CD4-positive, alpha-beta T cell treated with Interferon alpha-2 for 1 hour (primary cell): Measurements from ENCODE around the gene CASR.

Source experiments
- DNase-seq, 2 donors: peaks; one replicate each; pipeline ENCODE4 v3.0.0-alpha.2; 2020 to 2022

CASR gene

DNA sequence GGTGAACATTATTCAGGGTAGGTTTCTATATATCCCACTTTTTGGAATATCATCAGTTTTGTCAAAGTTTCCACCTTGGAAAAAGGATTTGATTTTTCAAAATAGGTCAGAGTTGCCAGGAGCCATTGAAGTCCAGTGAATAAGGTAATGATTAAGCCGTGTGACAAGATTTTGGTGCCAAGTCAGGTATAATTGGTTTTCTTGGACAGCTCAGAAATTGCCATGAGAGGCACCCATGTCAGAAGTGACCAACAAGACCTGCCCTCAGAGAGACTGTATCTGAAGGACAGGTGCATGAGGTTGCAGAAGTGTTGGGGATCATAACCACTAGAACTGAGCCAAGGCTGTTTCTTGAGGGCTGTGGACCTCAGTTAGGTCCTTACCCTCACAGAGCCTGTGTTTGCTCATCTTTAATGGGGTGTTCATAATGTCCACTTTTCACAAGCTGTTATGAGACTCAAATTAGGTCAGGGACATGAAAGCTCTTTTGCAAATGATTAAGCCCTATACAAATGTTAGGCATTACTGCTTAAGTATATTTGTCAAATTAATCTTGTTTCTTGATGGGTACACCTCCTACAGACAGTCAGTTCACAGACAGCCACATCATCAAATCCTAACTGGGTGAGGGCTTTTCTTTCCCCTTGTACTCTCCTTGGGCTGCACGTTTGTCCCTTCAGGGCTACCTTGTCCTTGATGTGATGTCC lies 32.3 kb downstream of the CASR start:
- no peak for DNase-seq

DNA sequence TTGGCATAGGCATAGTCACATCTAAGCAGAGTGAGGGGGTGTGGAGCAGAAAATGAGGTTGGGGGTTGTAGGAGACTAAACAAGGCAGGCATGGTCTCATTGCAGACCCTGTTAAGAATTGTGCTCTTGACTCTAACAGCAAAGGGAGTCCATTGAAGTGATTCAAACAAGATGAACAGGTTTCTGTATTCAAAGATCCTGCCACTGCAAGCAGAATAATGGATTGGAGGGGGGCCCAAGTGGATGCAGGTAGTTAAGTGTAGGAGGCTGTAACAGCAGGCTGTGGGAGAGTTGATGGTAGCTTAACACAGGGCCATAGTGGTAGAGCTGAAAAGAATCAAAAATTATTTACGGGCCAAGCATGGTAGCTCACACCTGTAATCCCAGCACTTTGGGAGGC lies 34.4 kb downstream of the CASR start:
- no peak for DNase-seq

- DNase-seq, result no peak
Measured at GRCh38 chr3:122219242-122219872, 35.9 kb downstream of the CASR start.

- DNase-seq, result no peak
Measured at GRCh38 chr3:122227036-122227781, 43.7 kb downstream of the CASR start.

GRCh38 chr3:122230174-122230573 lies 46.7 kb downstream of the CASR start:
- no peak for DNase-seq

DNA sequence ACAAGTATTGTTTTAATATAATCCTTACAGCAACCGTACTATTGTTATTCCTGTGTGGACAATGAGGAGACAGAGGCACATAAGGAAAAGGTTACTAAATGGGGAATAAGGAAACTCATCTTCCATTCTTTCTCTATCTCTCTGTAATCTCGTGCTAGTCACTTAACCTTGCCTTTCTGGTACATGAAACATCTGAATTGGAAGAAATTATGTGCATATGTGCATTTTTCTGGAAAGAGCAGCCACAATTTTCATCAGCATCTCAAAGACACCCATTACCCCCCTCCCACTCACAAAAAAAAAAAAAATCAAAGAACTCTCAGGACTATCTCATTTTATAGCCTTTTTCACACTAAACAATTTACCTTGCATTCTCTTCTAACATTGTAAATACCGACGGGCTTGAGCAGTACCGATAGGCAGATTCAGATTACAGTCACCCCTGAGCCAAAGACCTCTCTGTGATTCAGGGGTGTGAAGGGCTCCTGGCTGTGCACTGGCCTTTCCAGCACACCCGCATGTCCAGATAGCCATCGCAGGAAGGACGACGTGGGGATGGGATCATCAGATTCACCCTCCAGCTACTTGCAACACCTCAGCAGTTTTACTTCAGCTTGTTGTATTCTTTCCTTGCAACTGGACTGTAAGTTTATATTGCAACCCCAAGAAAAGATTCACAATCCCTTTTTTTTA lies 48.1 kb downstream of the CASR start:
- DNase-seq, result no peak

DNA sequence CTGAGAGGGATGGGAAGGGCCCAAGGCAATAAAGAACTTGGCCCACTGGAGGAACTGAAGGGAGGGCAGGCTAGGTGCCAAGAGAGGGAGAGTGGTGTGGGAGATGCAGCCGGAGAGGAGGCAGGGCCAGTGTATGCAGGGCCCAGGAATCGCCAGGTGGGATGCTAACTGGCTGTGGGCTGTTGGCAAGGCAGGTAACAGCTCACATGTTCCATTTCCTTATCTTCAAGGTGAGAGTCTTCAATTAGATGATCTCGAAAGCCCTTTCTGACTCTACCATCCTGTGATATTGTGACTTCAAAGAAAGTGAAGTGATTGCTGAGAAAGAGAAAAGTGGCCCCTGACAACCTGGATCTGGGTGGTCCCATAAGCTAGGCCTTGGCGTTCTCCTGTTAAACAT lies 49.0 kb downstream of the CASR start:
- no peak for DNase-seq

GRCh38 chr3:122233101-122233952 lies 49.9 kb downstream of the CASR start:
- peak; percentile 34 to 62 for DNase-seq

DNA sequence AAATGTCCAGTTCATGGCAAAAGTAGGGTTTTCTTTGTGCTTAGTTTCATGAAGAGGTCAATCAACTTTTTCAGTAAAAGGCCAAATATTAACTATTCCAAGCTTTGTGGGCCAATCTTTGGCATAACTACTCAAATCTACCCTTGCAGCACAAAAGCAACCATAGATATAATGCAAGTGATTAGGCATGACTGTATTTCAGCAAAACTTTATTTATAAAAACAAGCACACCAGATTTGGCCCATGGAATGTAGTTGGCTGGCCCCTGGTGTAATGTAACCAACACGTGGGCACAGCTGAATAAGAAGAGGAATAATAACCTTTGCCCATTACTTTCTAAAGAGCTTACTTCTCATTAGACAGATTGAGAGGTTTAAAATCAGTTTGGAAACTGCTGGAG lies 50.6 kb downstream of the CASR start:
- no peak for DNase-seq

- DNase-seq, result no peak
Measured at GRCh38 chr3:122235147-122235546, 51.7 kb downstream of the CASR start.

DNA sequence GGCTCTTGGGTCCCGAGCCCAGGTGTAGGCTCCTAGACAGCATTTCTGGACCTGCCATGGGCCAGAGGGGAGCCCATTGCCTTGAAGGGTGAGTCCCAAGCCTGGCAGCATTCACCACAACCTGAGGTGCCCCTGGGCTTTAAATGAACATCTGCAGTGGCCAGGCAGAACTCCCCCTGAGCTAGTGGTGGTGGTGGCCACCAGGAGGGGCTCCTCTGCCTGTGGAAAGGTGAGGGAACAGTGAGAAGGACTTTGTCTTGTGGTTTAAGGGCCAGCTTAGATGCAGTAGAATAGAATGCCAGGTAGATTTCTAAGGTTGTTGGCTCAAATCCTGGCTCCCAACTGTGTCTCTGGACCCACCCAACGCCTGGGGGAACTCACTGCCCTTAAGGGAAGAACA lies 55.6 kb downstream of the CASR start:
- DNase-seq, result no peak

GRCh38 chr3:122245513-122246174 lies 62.2 kb downstream of the CASR start:
- DNase-seq, result no peak

DNA sequence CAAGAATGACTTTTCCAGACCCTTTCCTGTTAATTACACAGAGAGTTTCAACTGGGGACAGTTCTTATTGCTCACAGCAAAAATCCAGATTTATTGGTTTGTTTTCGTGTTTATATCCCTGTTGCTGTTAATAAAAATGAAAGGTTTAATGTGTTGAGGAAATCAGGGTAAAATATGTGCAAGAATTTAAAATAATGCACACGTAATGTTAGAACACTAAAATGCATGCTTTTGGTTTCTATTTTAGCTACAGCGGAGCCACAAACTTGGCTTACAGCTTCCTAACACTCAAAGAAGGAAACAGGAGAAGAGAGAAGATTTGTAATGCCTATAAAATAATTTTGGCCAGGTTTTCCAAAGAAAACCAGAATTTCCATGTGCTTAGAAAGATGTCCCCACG lies 62.7 kb downstream of the CASR start:
- DNase-seq, result no peak

DNA sequence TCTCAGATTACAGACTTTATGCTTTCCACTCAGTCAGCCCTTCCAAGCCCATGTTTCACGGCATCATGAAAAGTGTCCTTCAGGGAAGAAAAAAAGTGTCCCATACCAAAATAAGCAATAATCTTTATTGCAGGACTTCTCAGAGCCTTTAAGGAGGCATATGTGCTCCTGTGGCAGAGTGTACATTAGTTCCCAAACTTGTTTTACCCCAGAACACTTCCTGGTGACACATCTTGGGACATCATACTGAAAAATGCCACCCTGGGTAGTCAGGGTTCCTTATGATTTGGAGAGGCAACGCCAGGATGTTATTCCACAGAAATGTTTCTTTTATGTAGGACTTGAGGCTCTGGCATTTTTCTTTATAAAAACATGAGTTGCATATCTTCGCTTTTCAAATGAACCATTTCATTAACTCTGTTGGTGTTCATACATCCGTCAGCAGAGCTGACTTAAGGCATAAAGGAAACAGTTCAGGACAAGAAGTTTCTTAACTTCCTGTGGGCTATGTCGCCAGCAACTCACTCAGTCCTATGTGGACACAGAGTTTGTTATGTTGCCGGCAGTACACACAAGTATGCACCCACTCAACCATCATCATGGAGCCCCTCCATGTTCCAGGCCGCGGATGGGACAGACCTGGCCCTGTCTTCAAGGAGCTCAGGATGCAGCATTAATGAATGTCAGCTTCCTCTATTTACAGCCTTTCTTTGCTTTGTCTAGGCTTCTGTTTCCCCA lies 63.8 kb downstream of the CASR start:
- no peak for DNase-seq

DNA sequence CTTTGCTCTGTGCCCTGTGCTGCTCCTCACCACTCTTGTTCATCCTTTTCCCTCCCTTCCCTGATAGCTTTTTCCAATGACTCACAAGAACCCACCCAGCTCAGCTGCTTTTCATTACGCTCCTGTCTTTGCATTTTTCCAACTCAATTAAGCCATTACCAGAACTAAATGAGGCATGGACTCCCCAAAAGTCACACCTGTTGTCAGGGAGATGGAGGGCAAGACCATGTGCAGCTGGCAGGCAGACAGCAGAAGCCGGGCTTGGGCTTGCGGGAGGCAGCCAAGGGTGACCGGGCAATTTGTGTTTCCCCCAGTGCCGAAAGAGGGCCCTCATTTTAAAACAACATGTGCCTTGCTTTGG lies 64.3 kb downstream of the CASR start:
- no peak for DNase-seq

- DNase-seq, result no peak
Measured at GRCh38 chr3:122251428-122251827, 68.0 kb downstream of the CASR start.

- DNase-seq, result no peak
Measured at GRCh38 chr3:122253581-122253980, 70.1 kb downstream of the CASR start.

GRCh38 chr3:122255757-122256439 lies 72.4 kb downstream of the CASR start:
- DNase-seq, result no peak

DNA sequence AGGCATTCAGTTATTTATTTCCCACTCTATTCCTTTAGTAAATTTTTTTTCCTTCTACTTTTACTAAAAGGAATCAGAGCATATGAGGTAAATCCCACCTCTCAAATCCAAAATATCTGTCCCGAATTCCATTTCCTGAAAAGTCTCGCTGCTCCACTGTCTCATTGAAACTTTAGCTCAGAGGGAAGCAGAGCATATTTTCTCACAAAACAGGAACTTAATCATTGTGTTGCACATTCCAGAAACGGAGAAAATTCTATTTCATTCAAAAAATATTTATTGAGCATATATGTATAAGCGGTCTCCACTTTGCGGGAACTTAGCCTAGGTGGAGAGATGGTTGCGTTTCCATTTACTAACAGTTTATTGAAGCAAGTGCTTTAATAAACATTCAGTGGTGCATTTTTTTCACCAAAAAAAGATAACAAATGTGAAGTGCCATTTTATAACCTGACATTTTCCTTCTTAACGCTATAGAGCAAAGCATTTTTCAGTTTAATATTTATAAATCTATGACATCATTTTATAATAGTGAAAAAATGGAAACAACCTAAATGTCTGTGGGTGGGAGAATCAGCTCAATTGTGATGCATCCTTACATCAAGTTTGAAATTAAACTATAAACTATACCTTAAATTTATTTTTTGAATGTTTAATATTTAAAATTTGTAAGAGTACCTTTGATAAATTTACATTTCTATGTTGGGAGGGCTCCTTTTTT lies 74.3 kb downstream of the CASR start:
- no peak for DNase-seq

- peak; percentile 50 to 60 for DNase-seq
Measured at GRCh38 chr3:122258757-122259371, 75.4 kb downstream of the CASR start.
